HG03520 (cell line): ENCODE data around the gene UBL4A.
"Not testable (repeated sequence)": the region's sequence is repeated elsewhere in the genome, so short reads cannot be mapped to it uniquely, and the experiment has no call there.

Source experiments
- ATAC-seq: cut with Tn5 transposase; IDR thresholded peaks from one replicate; pipeline ENCODE4 v1.9.1; 2021; ENCODE audit warnings: mild to moderate bottlenecking, moderate library complexity; ENCODE audit not compliant: unreplicated experiment

UBL4A gene

GRCh38 chrX:154509455-154509854, 23.0 kb upstream of the UBL4A start:
- ATAC-seq: no peak

- ATAC-seq: no peak
These were observed 21.9 kb upstream of the UBL4A start for GRCh38 chrX:154508384-154508745.

GRCh38 chrX:154507673-154508383, 21.4 kb upstream of the UBL4A start:
- ATAC-seq: no peak

- no peak for ATAC-seq
These were observed 20.3 kb upstream of the UBL4A start for GRCh38 chrX:154506483-154507332.

- ATAC-seq: no peak
These were observed 19.3 kb upstream of the UBL4A start for GRCh38 chrX:154505734-154506133.

- ATAC-seq: no peak
These were observed 16.6 kb upstream of the UBL4A start for GRCh38 chrX:154502989-154503388.

- ATAC-seq: no peak
These were observed 15.7 kb upstream of the UBL4A start for GRCh38 chrX:154502098-154502497.

GRCh38 chrX:154501423-154501822, 15.0 kb upstream of the UBL4A start:
- not testable (repeated sequence) for ATAC-seq

- not testable (repeated sequence) for ATAC-seq
These were observed 10.2 kb upstream of the UBL4A start for GRCh38 chrX:154496591-154497137.

GRCh38 chrX:154495472-154495922, 9.1 kb upstream of the UBL4A start:
- no peak for ATAC-seq

- ATAC-seq: no peak
These were observed 8.3 kb upstream of the UBL4A start for GRCh38 chrX:154494715-154495114.

GRCh38 chrX:154490414-154491083, 4.1 kb upstream of the UBL4A start, which contains the start of gene SLC10A3:
TSS of gene SLC10A3 (minus strand) at chrX:154490629. CDS start at chrX:154488940, 1,689 bp downstream.
- ATAC-seq: peak; percentile 67

- peak; percentile 21 for ATAC-seq
These were observed 3.6 kb upstream of the UBL4A start for GRCh38 chrX:154490021-154490413.

GRCh38 chrX:154489182-154489581, 2.8 kb upstream of the UBL4A start:
- no peak for ATAC-seq

GRCh38 chrX:154488336-154489075, 2.1 kb upstream of the UBL4A start:
- ATAC-seq: no peak

- ATAC-seq: no peak
These were observed 1.3 kb upstream of the UBL4A start for GRCh38 chrX:154487518-154488290.

GRCh38 chrX:154486052-154486395, 391 bp downstream of the UBL4A start:
- ATAC-seq: no peak

- ATAC-seq: no peak
These were observed 1.0 kb downstream of the UBL4A start for GRCh38 chrX:154485150-154486051.
